CD4-positive, alpha-beta T cell treated with Interleukin-17A for 1 hour (primary cell): ENCODE measurements around the gene AGPAT3.

Source experiments
- DNase-seq: peaks from one replicate; pipeline ENCODE4 v3.0.0-alpha.2; 2020

AGPAT3 gene

GRCh38 chr21:43925609-43926008 is 60.6 kb downstream of the AGPAT3 start:
- DNase-seq = no peak

DNA sequence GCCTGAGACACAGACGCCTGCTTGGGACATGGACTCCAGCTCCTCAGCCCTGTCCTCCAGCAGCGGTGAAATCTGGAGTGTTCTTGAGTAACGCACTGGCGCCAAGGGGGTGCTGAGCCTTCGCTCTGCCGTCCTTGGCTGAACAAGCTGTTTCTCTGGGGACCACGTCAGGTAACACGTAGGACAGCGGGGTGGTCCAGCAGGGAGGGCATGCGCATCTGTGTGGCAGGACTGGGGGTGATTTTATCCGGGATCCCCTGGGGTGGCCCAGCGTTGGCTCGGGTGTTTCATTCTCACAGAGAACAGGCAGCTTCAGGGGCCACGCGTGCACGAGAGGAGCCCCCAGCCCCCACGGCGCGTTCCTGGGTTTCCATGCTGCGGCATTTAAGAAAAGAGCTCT is 61.2 kb downstream of the AGPAT3 start:
- no peak for DNase-seq

DNA sequence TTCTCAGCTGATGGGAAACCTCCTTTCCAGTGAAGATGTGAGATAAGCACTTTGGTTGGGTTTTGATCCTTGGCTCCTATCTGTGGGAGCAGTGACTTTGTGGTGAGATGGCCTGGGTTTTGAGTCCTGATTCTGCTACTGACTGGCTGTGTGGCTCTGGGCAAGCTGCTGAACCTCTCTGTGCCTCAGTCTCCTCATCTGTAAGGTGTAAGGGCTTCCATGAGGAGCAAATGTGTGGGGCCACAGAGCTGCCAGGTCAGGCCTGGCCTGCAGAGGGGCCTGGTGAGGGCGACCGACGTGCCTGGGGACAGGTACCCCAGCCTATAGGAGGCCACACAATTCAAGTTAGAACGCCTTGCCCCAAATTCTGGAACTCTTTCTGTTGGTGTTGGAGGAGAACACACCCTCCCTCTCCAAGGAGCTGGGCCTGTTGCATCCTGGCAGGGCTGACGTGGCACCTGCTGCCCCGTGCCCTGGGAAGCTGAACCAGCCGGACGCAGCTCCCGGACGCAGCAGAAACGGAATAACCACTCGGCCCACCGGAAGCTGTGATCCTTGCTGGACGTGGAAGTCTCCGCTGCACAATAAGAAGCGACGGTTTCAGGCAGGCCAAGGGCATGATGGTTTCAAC is 62.7 kb downstream of the AGPAT3 start:
- DNase-seq = no peak

GRCh38 chr21:43928222-43929125 is 63.5 kb downstream of the AGPAT3 start:
- DNase-seq = no peak

- DNase-seq = no peak
Observed at GRCh38 chr21:43929217-43929971, 64.4 kb downstream of the AGPAT3 start.

- DNase-seq = no peak
Observed at GRCh38 chr21:43930074-43930847, 65.2 kb downstream of the AGPAT3 start.

DNA sequence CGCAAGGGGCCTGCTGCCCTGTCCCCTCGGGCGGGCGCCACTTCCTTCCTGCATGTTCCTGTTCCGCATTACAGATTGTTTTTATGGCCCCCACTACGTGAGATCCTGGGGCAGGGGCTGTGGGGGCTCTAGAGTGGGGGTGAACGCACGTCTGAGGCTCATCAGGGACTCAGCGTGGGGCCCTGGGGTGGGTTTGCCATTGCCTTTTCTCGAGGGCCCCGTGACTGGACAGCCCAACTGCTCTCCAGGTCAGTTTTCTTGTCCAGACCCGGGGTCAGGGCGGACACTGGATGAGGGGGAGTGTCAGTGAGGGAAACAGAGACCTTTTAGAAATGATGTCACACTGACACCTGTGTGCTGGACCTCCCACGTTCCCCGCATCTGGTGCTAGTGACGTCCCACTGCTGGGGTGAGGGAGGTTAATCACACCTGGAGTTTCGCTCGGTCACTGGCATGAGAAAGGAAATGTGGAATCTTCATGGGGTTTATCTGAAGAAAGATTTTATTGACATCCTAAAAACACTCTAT is 65.9 kb downstream of the AGPAT3 start:
- no peak for DNase-seq

DNA sequence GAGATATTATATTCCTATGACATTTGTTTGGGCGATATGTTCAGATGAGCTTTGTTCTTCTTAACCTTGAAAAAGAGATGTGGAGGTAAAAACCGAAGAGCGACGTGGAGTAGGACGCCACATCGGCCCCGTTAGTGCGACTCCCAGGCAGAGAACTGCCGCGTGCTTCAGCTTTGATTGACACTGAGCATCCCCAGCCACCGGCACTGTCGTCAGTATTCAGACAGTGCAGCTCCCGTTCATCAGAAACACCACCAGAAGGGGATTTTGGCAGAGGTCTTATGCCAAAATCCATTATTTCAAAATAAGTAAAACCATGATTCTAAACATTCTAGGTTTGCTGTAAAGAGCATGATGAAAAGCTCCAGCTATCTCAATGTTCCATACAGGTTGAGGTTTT is 66.5 kb downstream of the AGPAT3 start:
- DNase-seq = no peak

DNA sequence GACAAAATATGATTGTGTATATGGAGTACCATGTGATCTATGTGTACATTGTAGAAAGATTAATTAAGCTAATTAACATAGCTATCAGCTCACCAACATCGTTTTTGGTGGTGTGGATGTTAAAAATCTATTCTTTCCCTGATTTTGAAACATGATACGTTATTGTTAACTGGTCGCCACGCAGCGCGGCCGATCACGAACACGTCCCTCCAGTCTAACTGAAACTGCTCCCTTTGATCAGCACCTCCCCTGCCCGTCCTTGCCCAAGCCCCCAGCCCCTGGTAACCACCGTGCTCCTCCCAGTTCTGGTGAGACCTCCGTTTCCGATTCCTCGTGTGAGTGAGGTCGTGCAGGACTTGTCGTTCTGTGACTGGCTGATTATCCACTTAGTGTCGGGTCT is 67.0 kb downstream of the AGPAT3 start:
- DNase-seq = no peak

DNA sequence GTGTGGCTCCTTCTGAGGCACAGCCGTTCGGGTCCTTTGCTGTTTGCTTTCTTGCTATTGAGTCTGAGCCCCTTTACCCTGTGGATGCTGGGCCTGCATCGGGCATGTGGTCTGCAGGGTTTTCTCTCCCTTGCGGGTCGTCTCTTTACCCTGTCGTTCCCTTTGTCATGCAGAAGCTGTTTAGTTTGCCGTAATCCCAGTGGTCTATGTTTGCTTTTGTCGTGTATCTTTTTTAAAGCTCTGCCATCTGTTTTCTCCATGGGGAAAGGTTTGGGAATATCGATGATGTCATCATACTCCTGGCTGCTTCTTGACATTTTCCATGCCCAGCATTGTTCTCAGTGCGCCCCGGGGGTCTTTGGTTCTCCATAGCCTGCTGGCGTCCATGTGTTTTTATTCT is 68.2 kb downstream of the AGPAT3 start:
- DNase-seq = no peak

DNA sequence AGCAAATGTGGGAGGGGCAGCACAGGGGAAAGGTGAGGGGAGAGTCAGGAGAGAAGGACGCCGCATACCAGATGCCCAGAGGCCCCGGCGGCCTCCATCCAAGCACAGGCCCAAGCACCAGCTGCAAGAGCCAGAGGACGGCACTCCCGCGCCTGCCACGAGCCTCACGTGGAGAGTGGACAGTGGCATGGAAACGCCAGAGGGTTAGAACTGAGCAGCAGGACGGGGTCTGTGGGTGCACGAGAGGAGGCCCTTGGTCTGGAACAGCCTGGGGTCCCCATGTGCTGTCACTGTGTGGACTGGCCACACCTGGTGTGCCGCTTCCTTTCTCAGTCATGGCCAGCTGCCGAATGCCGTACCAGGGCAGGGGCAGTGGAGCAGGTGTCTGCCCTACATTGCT is 68.7 kb downstream of the AGPAT3 start:
- DNase-seq = no peak

- no peak for DNase-seq
Observed at GRCh38 chr21:43934116-43934515, 69.1 kb downstream of the AGPAT3 start.

DNA sequence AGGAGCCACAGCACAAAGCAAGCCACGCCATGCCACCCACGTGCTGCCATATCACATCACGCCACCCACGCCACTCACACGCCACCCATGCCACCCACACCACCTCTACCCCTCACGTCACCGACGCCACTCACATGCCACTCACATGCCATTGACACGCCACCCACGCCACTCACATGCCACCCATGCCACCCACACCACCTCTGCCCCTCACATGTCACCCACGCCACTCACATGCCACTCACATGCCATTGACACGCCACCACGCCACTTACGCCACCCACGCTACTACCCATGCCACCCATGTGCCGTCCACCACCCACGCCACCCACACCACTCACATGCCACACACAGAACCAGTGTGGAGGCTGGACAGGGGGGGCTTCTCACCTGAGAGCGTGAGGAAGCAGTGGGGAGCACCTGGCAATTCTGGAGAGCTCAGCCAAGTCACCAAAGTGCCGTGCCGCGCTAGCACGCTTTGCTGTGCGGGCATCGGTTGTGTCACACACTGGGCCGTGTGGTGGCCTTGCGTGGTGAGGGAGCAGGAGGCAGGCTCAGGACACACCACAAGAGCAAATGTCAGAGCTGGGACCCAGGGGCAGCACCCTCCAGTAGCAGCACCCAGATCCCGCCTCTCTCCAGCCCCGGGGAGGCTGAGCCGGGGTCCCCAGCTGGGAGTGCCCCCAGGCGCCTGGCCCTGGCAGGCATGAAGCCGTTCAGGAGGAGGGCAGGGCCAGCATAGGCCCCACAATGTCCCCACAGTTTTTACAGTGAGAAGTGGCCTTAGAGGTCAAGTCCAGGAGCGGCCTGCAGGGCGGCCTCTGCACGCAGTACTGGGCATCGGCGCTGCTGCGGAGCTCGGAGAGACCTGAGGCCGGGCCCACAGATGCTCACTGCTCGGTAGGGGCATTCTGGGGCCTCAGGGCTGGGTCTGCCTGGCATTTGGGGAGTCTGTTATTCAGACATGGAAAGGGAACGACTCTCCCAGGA is 70.0 kb downstream of the AGPAT3 start:
- DNase-seq = no peak

DNA sequence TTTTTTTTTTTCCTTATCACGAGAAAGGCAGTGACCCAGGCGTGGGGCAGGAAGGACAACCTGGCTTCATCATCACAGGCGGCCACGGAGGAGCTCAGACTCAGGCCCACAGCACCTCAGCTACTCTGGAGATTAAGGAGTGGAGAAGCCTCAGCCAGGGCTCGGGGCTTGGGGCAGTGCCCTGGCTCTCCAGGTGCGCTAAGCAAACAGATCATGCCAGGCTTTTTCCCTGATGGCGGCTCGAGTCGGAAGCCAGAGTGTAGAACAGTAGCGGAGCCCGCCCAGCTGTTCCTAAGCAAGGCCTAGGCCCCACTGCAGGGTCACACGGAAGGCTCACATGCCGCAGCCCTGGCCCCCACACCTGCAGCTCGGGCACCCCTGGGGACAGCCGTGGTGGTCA is 70.7 kb downstream of the AGPAT3 start:
- DNase-seq = no peak

GRCh38 chr21:43936247-43936967 is 71.4 kb downstream of the AGPAT3 start:
- no peak for DNase-seq

- no peak for DNase-seq
Observed at GRCh38 chr21:43937051-43937832, 72.2 kb downstream of the AGPAT3 start.

- DNase-seq = no peak
Observed at GRCh38 chr21:43937891-43938309, 72.9 kb downstream of the AGPAT3 start.

DNA sequence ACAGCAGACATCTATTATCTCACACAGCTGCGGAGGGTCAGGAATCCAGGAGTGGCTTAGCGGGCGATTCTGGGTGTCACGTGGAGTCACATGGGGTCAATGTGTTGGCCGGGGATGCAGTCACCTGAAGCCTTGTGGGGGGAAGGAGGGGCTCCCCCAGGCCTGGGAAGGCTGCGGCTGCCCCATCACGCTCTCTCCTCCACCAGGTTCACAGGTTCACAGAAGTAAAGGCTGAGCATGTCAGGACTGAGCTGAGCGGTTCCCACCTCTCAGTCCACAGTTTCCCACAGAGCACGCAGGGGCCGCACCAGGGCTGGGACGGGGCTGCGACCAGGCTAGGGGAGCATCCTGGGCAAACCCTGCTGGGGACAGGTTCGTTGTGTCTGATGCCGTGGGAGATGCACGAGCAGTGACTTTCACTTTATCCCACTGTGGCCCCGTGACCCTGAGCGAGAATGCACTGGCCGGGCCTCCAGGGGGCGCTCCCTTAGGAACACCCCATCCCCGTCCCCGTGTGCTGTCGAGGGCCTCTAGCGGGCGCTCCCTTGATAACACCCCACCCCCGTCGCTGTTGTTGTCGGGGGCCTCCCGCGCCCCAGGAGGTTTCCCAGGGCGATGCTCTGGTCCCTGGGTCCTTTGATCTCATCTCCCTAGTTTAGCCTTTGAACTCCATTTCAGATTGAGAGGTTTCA is 73.9 kb downstream of the AGPAT3 start:
- DNase-seq = peak; percentile 89
